22Rv1 (cell line): Measurements from ENCODE around the gene TMEM184A.

Experiments used
- H3K27ac ChIP-seq: fragments of 450-650 bp; 2 replicates; pipeline ENCODE4 v1.5.1; 2017
- CTCF ChIP-seq: fragments of 450-650 bp; IDR thresholded peaks from 2 replicates; pipeline ENCODE4 v1.5.1; 2017; ENCODE audit warnings: mild to moderate bottlenecking
- ZFX ChIP-seq: fragments of 450-650 bp; IDR thresholded peaks from 2 replicates; pipeline ENCODE4 v1.6.1; 2017; ENCODE audit warnings: antibody characterized with exemption, borderline replicate concordance

TMEM184A gene

GRCh38 chr7:1493571-1493970 lies 62.4 kb downstream of the TMEM184A start:
- H3K27ac ChIP-seq = no peak overlapping the region
- TF ChIP-seq CTCF (no peak), ZFX (no peak)

- no peak for TF ChIP-seq ZFX
- TF ChIP-seq CTCF = no peak
- no peak overlapping the region for H3K27ac ChIP-seq
These were observed 62.9 kb downstream of the TMEM184A start for GRCh38 chr7:1493129-1493528.

- no peak overlapping the region for H3K27ac ChIP-seq
- no peak for TF ChIP-seq ZFX
- no peak for TF ChIP-seq CTCF
These were observed 63.4 kb downstream of the TMEM184A start for GRCh38 chr7:1492640-1493039.
